K562 (cell line): Measurements from ENCODE around the gene PRSS38. TPM values are rescaled to one million over a fixed set of nuclear protein-coding genes. Genes with fewer than 3 reads are reported as not detected.

Source experiments
- ATAC-seq: fragments of 200-7000 bp; cut with Tn5 transposase; 3 replicates; pipeline ENCODE4 v1.9.1; 2020; ENCODE audit warnings: moderate library complexity
- BruUV-seq: library from RNA; stranded (reverse); fragments of 400-500 nt; replicated peaks from 2 replicates; lab custom pipeline; 2021; lab: Mats Ljungman, UMichigan
- CTCF ChIA-PET: fragments of 300-600 bp; formaldehyde crosslinking; extraction: SDS; loops from one replicate; lab custom pipeline; 2021; ENCODE audit warnings: low intra/inter-chr PET ratio; lab: Yijun Ruan, JAX
- POLR2A ChIA-PET: fragments of 300-600, 350-650 bp; sonication (Branson Sonifier 250); formaldehyde crosslinking; extraction: SDS; loops from one replicate; lab custom pipeline; 2021; ENCODE audit warnings: antibody characterized with exemption, inconsistent platforms; lab: Yijun Ruan, JAX
- DNase-seq, 4 experiments: peaks; one replicate each; pipeline versions ENCODE4 v3.0.0 to v3.0.0-alpha.2; 2011 to 2018; ENCODE audit warnings: low spot score in 3 of 4, mixed read lengths in 3 of 4; ENCODE audit errors: extremely low read depth in 1 of 4
- FAIRE-seq: peaks from 2 replicates; lab custom pipeline; 2011; peaks lifted over from hg19 to GRCh38; lab: Jason Lieb, UNC
- H2AFZ ChIP-seq: 2 replicates; pipeline ENCODE4 v1.6.0; 2011; ENCODE audit warnings: low read depth, low read length, control low read depth, inconsistent platforms
- H3K27ac ChIP-seq: fragments of 200-600 bp; 3 replicates; pipeline ENCODE4 v1.8.0; 2011; ENCODE audit warnings: low read depth, mild to moderate bottlenecking, control low read depth, inconsistent platforms, low read length, moderate library complexity, mixed read lengths; ENCODE audit errors: extremely low read depth
- H3K27me3 ChIP-seq, 2 experiments: fragments of 300-600 bp in 1 of 2; 2 replicates in 1 of 2; 3 replicates in 1 of 2; pipeline versions ENCODE4 v1.6.0 to v1.8.0; 2011; ENCODE audit warnings: inconsistent platforms in 2 of 2, low read length in 2 of 2, mild to moderate bottlenecking in 1 of 2, mixed read lengths in 1 of 2, moderate library complexity in 1 of 2; ENCODE audit not compliant: control insufficient read depth in 2 of 2, insufficient read depth in 2 of 2
- H3K36me3 ChIP-seq: fragments of 300-600 bp; 3 replicates; pipeline ENCODE4 v1.8.0; 2011; ENCODE audit warnings: mild to moderate bottlenecking, low read length, inconsistent platforms; ENCODE audit not compliant: control insufficient read depth, insufficient read depth
- H3K4me1 ChIP-seq, 2 experiments: fragments of 200-600 bp in 1 of 2; replicated peaks in 1 of 2; 2 replicates in 1 of 2; 3 replicates in 1 of 2; pipeline versions ENCODE4 v1.5.1 to v1.8.0; 2011; ENCODE audit warnings: inconsistent platforms in 2 of 2, low read length in 2 of 2, mild to moderate bottlenecking in 1 of 2, mixed read lengths in 1 of 2, moderate library complexity in 1 of 2; ENCODE audit not compliant: control insufficient read depth in 2 of 2, insufficient read depth in 2 of 2
- H3K4me2 ChIP-seq: 2 replicates; pipeline ENCODE4 v1.6.1; 2011; ENCODE audit warnings: low read length, control low read depth, inconsistent platforms, mixed read lengths; ENCODE audit not compliant: insufficient read depth
- H3K4me3 ChIP-seq: fragments of 200-600 bp; sonication (generic), shearing (Covaris generic); 2 replicates; pipeline ENCODE4 v1.5.1; 2016; ENCODE audit warnings: control low read depth, inconsistent platforms
- H3K79me2 ChIP-seq: fragments of 200-600 bp; 3 replicates; pipeline ENCODE4 v1.8.0; 2011; ENCODE audit warnings: low read length, inconsistent platforms; ENCODE audit not compliant: control insufficient read depth, insufficient read depth
- H3K9ac ChIP-seq, 2 experiments: 2 replicates each; pipeline versions ENCODE4 v1.6.0 to v1.6.1; 2011; ENCODE audit warnings: low read depth in 2 of 2, low read length in 2 of 2, control low read depth in 1 of 2, inconsistent platforms in 1 of 2, mild to moderate bottlenecking in 1 of 2, mixed read lengths in 1 of 2; ENCODE audit not compliant: insufficient read depth in 1 of 2
- H3K9me1 ChIP-seq: one replicate; pipeline ENCODE4 v1.6.0; 2011; ENCODE audit warnings: inconsistent platforms, mild to moderate bottlenecking, low read length, moderate library complexity; ENCODE audit not compliant: control insufficient read depth, insufficient read depth
- H3K9me3 ChIP-seq: replicated peaks from 2 replicates; pipeline ENCODE4 v1.5.1; 2011; ENCODE audit warnings: low read depth, low read length, inconsistent platforms; ENCODE audit not compliant: control insufficient read depth, insufficient read depth
- H4K20me1 ChIP-seq: replicated peaks from 2 replicates; pipeline ENCODE4 v1.6.1; 2011; ENCODE audit warnings: low read length, inconsistent platforms, mixed read lengths; ENCODE audit not compliant: control insufficient read depth, insufficient read depth
- CBFA2T3 ChIP-seq: fragments of 450-650 bp; IDR thresholded peaks from 2 replicates; pipeline ENCODE4 v1.6.1; 2017
- CCAR2 ChIP-seq: fragments of 200-400 bp; formaldehyde crosslinking; IDR thresholded peaks from 2 replicates; pipeline ENCODE4 v1.6.1; 2017; ENCODE audit warnings: mild to moderate bottlenecking, low read depth, low read length
- E2F1 ChIP-seq: sonication (generic); formaldehyde crosslinking; IDR thresholded peaks from 2 replicates; pipeline ENCODE4 v1.8.1; 2023; ENCODE audit warnings: mild to moderate bottlenecking, missing genetic modification reagents, moderate library complexity
- HCFC1 ChIP-seq: IDR thresholded peaks from 2 replicates; pipeline ENCODE4 v1.6.1; 2012; ENCODE audit warnings: low read depth, low read length, improper control_type of control experiment
- HMG20B ChIP-seq: fragments of 250-450 bp; sonication (Bioruptor Pico); IDR thresholded peaks from 2 replicates; pipeline ENCODE4 v1.5.0; 2021; ENCODE audit warnings: mild to moderate bottlenecking
- MEF2D ChIP-seq: conservative IDR thresholded peaks from 2 replicates; pipeline ENCODE4 v1.6.1; 2016; ENCODE audit warnings: low read depth, missing genetic modification characterization, missing compliant biosample characterization
- MLLT1 ChIP-seq, 2 experiments: fragments of 450-650 bp; IDR thresholded peaks; 2 replicates each; pipeline ENCODE4 v1.6.1; 2016
- NELFE ChIP-seq: IDR thresholded peaks from 2 replicates; pipeline ENCODE4 v1.6.1; 2011; ENCODE audit warnings: mild to moderate bottlenecking; ENCODE audit not compliant: insufficient read depth, insufficient read length
- NR2C1 ChIP-seq, 2 experiments: fragments of 450-650 bp; IDR thresholded peaks; 2 replicates each; pipeline ENCODE4 v1.6.1; 2017; ENCODE audit warnings: mild to moderate bottlenecking in 2 of 2, antibody characterized with exemption in 1 of 2, inconsistent platforms in 1 of 2, missing compliant biosample characterization in 1 of 2, missing genetic modification characterization in 1 of 2
- RHOXF2B ChIP-seq: fragments of 250-450 bp; sonication (Bioruptor Pico); conservative IDR thresholded peaks from 2 replicates; pipeline ENCODE4 v1.5.1; 2021
- SP2 ChIP-seq: IDR thresholded peaks from 2 replicates; pipeline ENCODE4 v1.6.1; 2011; ENCODE audit warnings: mild to moderate bottlenecking, low read depth, low read length, moderate library complexity; ENCODE audit not compliant: poor library complexity, severe bottlenecking; ENCODE audit errors: extremely low read depth
- TRIM25 ChIP-seq: fragments of 450-650 bp; IDR thresholded peaks from 2 replicates; pipeline ENCODE4 v1.7.0; 2016; ENCODE audit warnings: borderline replicate concordance
- ZKSCAN1 ChIP-seq: fragments of 150-350 bp; IDR thresholded peaks from 2 replicates; pipeline ENCODE4 v1.6.1; 2016; ENCODE audit warnings: low read depth, low read length
- ZNF280B ChIP-seq: fragments of 250-450 bp; sonication (Bioruptor Pico); IDR thresholded peaks from 2 replicates; pipeline ENCODE4 v1.5.1; 2021; ENCODE audit warnings: mild to moderate bottlenecking
- ZNF639 ChIP-seq, 2 experiments: fragments of 200-800 bp in 1 of 2; sonication (Bioruptor generic) in 1 of 2; sonication (generic) in 1 of 2; formaldehyde crosslinking in 1 of 2; IDR thresholded peaks in 1 of 2; conservative IDR thresholded peaks in 1 of 2; 2 replicates each; pipeline versions ENCODE4 v1.5.0 to v1.6.1; 2016 to 2020; ENCODE audit warnings: missing compliant biosample characterization in 1 of 2, missing genetic modification characterization in 1 of 2, missing genetic modification reagents in 1 of 2
- WGBS: fragments of 100-300 bp; shearing (Covaris generic); methylation state at CpG from one replicate; pipeline ENCODE4 v1.1.6; 2016; ENCODE audit warnings: low coverage, mixed read lengths; ENCODE audit not compliant: insufficient coverage; ENCODE audit errors: missing lambda C conversion rate; 5-methylcytosine and 5-hydroxymethylcytosine counted together
- in situ Hi-C: fragments of 300-500 bp; cut with MboI; formaldehyde crosslinking; loops from 4 replicates; pipeline ENCODE4 v1.15.0; 2018; ENCODE audit warnings: inconsistent platforms, mixed read lengths
- intact Hi-C: fragments of 100-400 bp; cut with micrococcal nuclease; formaldehyde crosslinking; loops from 2 replicates; pipeline ENCODE4 v1.14.2; 2022
- polyA plus RNA-seq, 8 experiments: library from polyadenylated mRNA; depleted of rRNA in 4 of 8; stranded (reverse) in 5 of 8; unstranded in 3 of 8; fragments of >200 nt; fragmentation: Nextera tagmentation in 2 of 8; fragmentation: Illumina TruSeq in 1 of 8; extraction: Ambion mirVana in 2 of 8; extraction: Trizol in 1 of 8; gene quantifications; 2 replicates each; pipeline versions ENCODE4 v1.2.1 to v1.2.3, GENCODE V29; 2011 to 2014; ENCODE audit warnings: inconsistent platforms in 1 of 8, missing spikeins in 1 of 8
- total RNA-seq, 7 experiments: library from RNA; depleted of rRNA in 6 of 7; stranded (reverse); fragments of >200 nt in 6 of 7; fragmentation: Illumina TruSeq in 2 of 7; extraction: Trizol in 2 of 7; gene quantifications; 2 replicates each; pipeline versions ENCODE4 v1.2.1 to v1.2.3, GENCODE V29; 2011 to 2021; ENCODE audit warnings: low replicate concordance in 1 of 7

The PRSS38 gene
- total and polyA plus RNA-seq, 9 of the 15 experiments (the other 6 are each of a cell fraction or from before 2014, with no cell fraction given) = 0.09 to 0.14 TPM; not detected in 7

GRCh38 chr1:227775841-227776240 is 39.6 kb upstream of the PRSS38 start:
- Histone ChIP-seq H3K27ac (no peak overlapping the region), H2AFZ (no peak overlapping the region), H3K9me3 (no peaks in the 10 kb centered on the region), H3K36me3 (peaks cover 24% of the 10 kb centered on the region; the same call in 2 of the 3 replicates), H3K4me1 (peaks cover 0 to 12% of the 10 kb centered on the region in 2 experiments; a peak in 1 of 5 replicates), H4K20me1 (peaks cover 9% of the 10 kb centered on the region; the same call in 1 of the 2 replicates), H3K4me2 (no peak overlapping the region), H3K9ac (peak overlapping the region in 1 of 2 experiments; percentile 19; a peak in 1 of 4 replicates), H3K9me1 (peaks cover 3% of the 10 kb centered on the region), H3K4me3 (no peak overlapping the region), H3K79me2 (no peaks in the 10 kb centered on the region), H3K27me3 (no peaks in the 10 kb centered on the region)
- in situ Hi-C loops (no loop called here), intact Hi-C loops (no loop called here)
- DNase-seq (no peak), FAIRE-seq (no peak), ATAC-seq (no peak)
- 84% methylated on average over 9 of the region's 10 CpGs for WGBS
- BruUV-seq = no TSS peak
- POLR2A ChIA-PET = interaction anchor here (0.6 to 1.9 kb wide), 2 partner anchors 45 to 266 kb away, joined by 3 to 4 read pairs; no protein-coding TSS in a partner anchor
- CTCF ChIA-PET = no interaction called here
- TF ChIP-seq HCFC1 = no peak
- no peak for TF ChIP-seq ZKSCAN1
- TF ChIP-seq ZNF639 (CRISPR knock-in tag; conservative IDR thresholded peaks at IDR 0.05 in 1 of 2, IDR thresholded peaks at IDR 0.05 in 1 of 2) = no peak
- no peak for TF ChIP-seq E2F1 (CRISPR knock-in tag)
- TF ChIP-seq MLLT1 (IDR thresholded peaks at IDR 0.05) = no peak
- no peak for TF ChIP-seq NELFE
- TF ChIP-seq CCAR2 = no peak
- TF ChIP-seq NR2C1 (IDR thresholded peaks at IDR 0.05) = no peak
- TF ChIP-seq NR2C1 (tag; IDR thresholded peaks at IDR 0.05) = no peak
- TF ChIP-seq HMG20B (CRISPR knock-in tag) = no peak
- no peak for TF ChIP-seq SP2
- TF ChIP-seq TRIM25 = no peak
- TF ChIP-seq MEF2D (tag) = no peak
- TF ChIP-seq RHOXF2B (CRISPR knock-in tag) = no peak
- no peak for TF ChIP-seq CBFA2T3
- no peak for TF ChIP-seq ZNF280B (CRISPR knock-in tag)
